ENCODE data around the gene TEX14. TPM values are rescaled to one million over a fixed set of nuclear protein-coding genes. Genes with fewer than 3 reads are reported as not detected.
"Not testable (repeated sequence)": the region's sequence is repeated elsewhere in the genome, so short reads cannot be mapped to it uniquely, and the experiment has no call there.

TEX14 gene
- polyA plus RNA-seq, 4 donors: 0.03 to 0.41 TPM; not detected in 2

GRCh38 chr17:58694302-58694701 lies 2.5 kb upstream of the TEX14 start:
- H3K4me3 ChIP-seq (ENCODE audit: low read depth in 1 of 3, low read length in 3 of 3): no peak overlapping the region

GRCh38 chr17:58693751-58694150 lies 1.9 kb upstream of the TEX14 start:
- no peak for FAIRE-seq
- DNase-seq: no peak

More at GRCh38 chr17:58694302-58694701, 2.5 kb upstream of the TEX14 start:
- H3K36me3 ChIP-seq (ENCODE audit: control insufficient read depth in 3 of 3, insufficient read depth in 2 of 3, low read depth in 1 of 3, low read length in 3 of 3): peaks cover 0 to 7% (median 0%) of the 10 kb centered on the region in 3 donors
- H3K4me1 ChIP-seq (ENCODE audit: control insufficient read depth in 3 of 3, insufficient read depth in 2 of 3, low read depth in 1 of 3, low read length in 2 of 3): peaks cover 0 to 7% (median 3%) of the 10 kb centered on the region in 3 donors
- 95 to 98% (median 95%) methylated on average over 7 to 8 of the region's 8 CpGs for WGBS, 3 donors
- no peak overlapping the region for H3K27ac ChIP-seq (ENCODE audit: low read depth in 1 of 3, low read length in 2 of 3)
- no peaks in the 10 kb centered on the region for H3K27me3 ChIP-seq (ENCODE audit: control insufficient read depth in 3 of 3, insufficient read depth in 3 of 3, low read length in 3 of 3)
- FAIRE-seq (no peak), DNase-seq (no peak)
- H3K9me3 ChIP-seq (ENCODE audit: control insufficient read depth in 2 of 2, insufficient read depth in 1 of 2, low read depth in 1 of 2, low read length in 1 of 2): peaks cover 0 to 6% of the 10 kb centered on the region in 2 donors

GRCh38 chr17:58693208-58693607 lies 1.4 kb upstream of the TEX14 start:
- peaks cover 0 to 6% of the 10 kb centered on the region in 2 donors for H3K9me3 ChIP-seq (ENCODE audit: control insufficient read depth in 2 of 2, insufficient read depth in 1 of 2, low read depth in 1 of 2, low read length in 1 of 2)
- peak overlapping the region in 2 of 3 donors; percentile 65 to 81 for H3K4me3 ChIP-seq (ENCODE audit: low read depth in 1 of 3, low read length in 3 of 3)
- DNase-seq (no peak), FAIRE-seq (no peak)
- H3K4me1 ChIP-seq (ENCODE audit: control insufficient read depth in 3 of 3, insufficient read depth in 2 of 3, low read depth in 1 of 3, low read length in 2 of 3): peaks cover 0 to 7% (median 3%) of the 10 kb centered on the region in 3 donors
- WGBS, 3 donors: 68 to 76% (median 74%) methylated on average over 8 of the region's 8 CpGs
- H3K27me3 ChIP-seq (ENCODE audit: control insufficient read depth in 3 of 3, insufficient read depth in 3 of 3, low read length in 3 of 3): no peaks in the 10 kb centered on the region
- no peak overlapping the region for H3K27ac ChIP-seq (ENCODE audit: low read depth in 1 of 3, low read length in 2 of 3)
- H3K36me3 ChIP-seq (ENCODE audit: control insufficient read depth in 3 of 3, insufficient read depth in 2 of 3, low read depth in 1 of 3, low read length in 3 of 3): peaks cover 0 to 3% (median 0%) of the 10 kb centered on the region in 3 donors

More at GRCh38 chr17:58693751-58694150, 1.9 kb upstream of the TEX14 start:
- H3K4me1 ChIP-seq (ENCODE audit: control insufficient read depth in 3 of 3, insufficient read depth in 2 of 3, low read depth in 1 of 3, low read length in 2 of 3): peaks cover 0 to 7% (median 3%) of the 10 kb centered on the region in 3 donors
- 76 to 83% (median 83%) methylated on average over 2 of the region's 2 CpGs for WGBS, 3 donors
- peaks cover 0 to 7% (median 0%) of the 10 kb centered on the region in 3 donors for H3K36me3 ChIP-seq (ENCODE audit: control insufficient read depth in 3 of 3, insufficient read depth in 2 of 3, low read depth in 1 of 3, low read length in 3 of 3)
- H3K27ac ChIP-seq (ENCODE audit: low read depth in 1 of 3, low read length in 2 of 3): no peak overlapping the region
- no peak overlapping the region for H3K4me3 ChIP-seq (ENCODE audit: low read depth in 1 of 3, low read length in 3 of 3)
- H3K9me3 ChIP-seq (ENCODE audit: control insufficient read depth in 2 of 2, insufficient read depth in 1 of 2, low read depth in 1 of 2, low read length in 1 of 2): peaks cover 0 to 6% of the 10 kb centered on the region in 2 donors
- H3K27me3 ChIP-seq (ENCODE audit: control insufficient read depth in 3 of 3, insufficient read depth in 3 of 3, low read length in 3 of 3): no peaks in the 10 kb centered on the region

GRCh38 chr17:58692239-58693055 lies 602 bp upstream of the TEX14 start, which contains the start of gene RAD51C:
Gene RAD51C, plus strand, starts transcription at chr17:58692602. Its CDS starts 42 bp downstream, at chr17:58692644.
- peaks cover 0 to 6% of the 10 kb centered on the region in 2 donors for H3K9me3 ChIP-seq (ENCODE audit: control insufficient read depth in 2 of 2, insufficient read depth in 1 of 2, low read depth in 1 of 2, low read length in 1 of 2)
- peaks cover 0 to 2% (median 0%) of the 10 kb centered on the region in 3 donors for H3K27me3 ChIP-seq (ENCODE audit: control insufficient read depth in 3 of 3, insufficient read depth in 3 of 3, low read length in 3 of 3)
- peak; percentile 88 to 93 for DNase-seq
- FAIRE-seq: no peak
- H3K27ac ChIP-seq (ENCODE audit: low read depth in 1 of 3, low read length in 2 of 3): peak within 1 kb of the TSS in 2 of 3 donors; percentile 87 to 88
- H3K4me3 ChIP-seq (ENCODE audit: low read depth in 1 of 3, low read length in 3 of 3): peak within 1 kb of the TSS; percentile 65 to 81 (median 81)
- H3K4me1 ChIP-seq (ENCODE audit: control insufficient read depth in 3 of 3, insufficient read depth in 2 of 3, low read depth in 1 of 3, low read length in 2 of 3): peaks cover 0 to 7% (median 3%) of the 10 kb centered on the region in 3 donors
- H3K36me3 ChIP-seq (ENCODE audit: control insufficient read depth in 3 of 3, insufficient read depth in 2 of 3, low read depth in 1 of 3, low read length in 3 of 3): peaks cover 0 to 3% (median 0%) of the 10 kb centered on the region in 3 donors
- 12 to 15% (median 14%) methylated on average over 49 to 50 of the region's 50 CpGs for WGBS, 3 donors

GRCh38 chr17:58690033-58690432 lies 1.8 kb downstream of the TEX14 start:
- DNase-seq, FAIRE-seq: not testable (repeated sequence)

GRCh38 chr17:58688521-58688920 lies 3.3 kb downstream of the TEX14 start:
- DNase-seq: no peak
- peaks cover 0 to 6% of the 10 kb centered on the region in 2 donors for H3K9me3 ChIP-seq (ENCODE audit: control insufficient read depth in 2 of 2, insufficient read depth in 1 of 2, low read depth in 1 of 2, low read length in 1 of 2)
- peaks cover 0 to 7% (median 3%) of the 10 kb centered on the region in 3 donors for H3K4me1 ChIP-seq (ENCODE audit: control insufficient read depth in 3 of 3, insufficient read depth in 2 of 3, low read depth in 1 of 3, low read length in 2 of 3)
- no peak overlapping the region for H3K4me3 ChIP-seq (ENCODE audit: low read depth in 1 of 3, low read length in 3 of 3)
- 93 to 96% (median 94%) methylated on average over 2 of the region's 2 CpGs for WGBS, 3 donors
- H3K27ac ChIP-seq (ENCODE audit: low read depth in 1 of 3, low read length in 2 of 3): no peak overlapping the region
- no peaks in the 10 kb centered on the region for H3K36me3 ChIP-seq (ENCODE audit: control insufficient read depth in 3 of 3, insufficient read depth in 2 of 3, low read depth in 1 of 3, low read length in 3 of 3)
- no peak for FAIRE-seq
- peaks cover 0 to 2% (median 0%) of the 10 kb centered on the region in 3 donors for H3K27me3 ChIP-seq (ENCODE audit: control insufficient read depth in 3 of 3, insufficient read depth in 3 of 3, low read length in 3 of 3)

More at GRCh38 chr17:58690033-58690432, 1.8 kb downstream of the TEX14 start:
- 93 to 94% (median 94%) methylated on average over 7 of the region's 7 CpGs for WGBS, 3 donors
- not testable (repeated sequence) for H3K27ac ChIP-seq (ENCODE audit: low read depth in 1 of 3, low read length in 2 of 3); H3K9me3 ChIP-seq (ENCODE audit: control insufficient read depth in 2 of 2, insufficient read depth in 1 of 2, low read depth in 1 of 2, low read length in 1 of 2); H3K4me1 ChIP-seq (ENCODE audit: control insufficient read depth in 3 of 3, insufficient read depth in 2 of 3, low read depth in 1 of 3, low read length in 2 of 3); H3K36me3 ChIP-seq (ENCODE audit: control insufficient read depth in 3 of 3, insufficient read depth in 2 of 3, low read depth in 1 of 3, low read length in 3 of 3); H3K4me3 ChIP-seq (ENCODE audit: low read depth in 1 of 3, low read length in 3 of 3); H3K27me3 ChIP-seq (ENCODE audit: control insufficient read depth in 3 of 3, insufficient read depth in 3 of 3, low read length in 3 of 3)

GRCh38 chr17:58686980-58687379 lies 4.9 kb downstream of the TEX14 start:
- 65 to 71% (median 68%) methylated on average over 4 of the region's 4 CpGs for WGBS, 3 donors
- no peak overlapping the region for H3K4me3 ChIP-seq (ENCODE audit: low read depth in 1 of 3, low read length in 3 of 3)
- DNase-seq (no peak), FAIRE-seq (no peak)
- peaks cover 0 to 4% of the 10 kb centered on the region in 2 donors for H3K9me3 ChIP-seq (ENCODE audit: control insufficient read depth in 2 of 2, insufficient read depth in 1 of 2, low read depth in 1 of 2, low read length in 1 of 2)
- peaks cover 0 to 2% (median 0%) of the 10 kb centered on the region in 3 donors for H3K27me3 ChIP-seq (ENCODE audit: control insufficient read depth in 3 of 3, insufficient read depth in 3 of 3, low read length in 3 of 3)
- no peak overlapping the region for H3K27ac ChIP-seq (ENCODE audit: low read depth in 1 of 3, low read length in 2 of 3)
- H3K4me1 ChIP-seq (ENCODE audit: control insufficient read depth in 3 of 3, insufficient read depth in 2 of 3, low read depth in 1 of 3, low read length in 2 of 3): peaks cover 0 to under 1% (median 0%) of the 10 kb centered on the region in 3 donors
- no peaks in the 10 kb centered on the region for H3K36me3 ChIP-seq (ENCODE audit: control insufficient read depth in 3 of 3, insufficient read depth in 2 of 3, low read depth in 1 of 3, low read length in 3 of 3)

GRCh38 chr17:58684462-58684861 lies 7.4 kb downstream of the TEX14 start:
- not testable (repeated sequence) for H3K4me3 ChIP-seq (ENCODE audit: low read depth in 1 of 3, low read length in 3 of 3); FAIRE-seq; H3K9me3 ChIP-seq (ENCODE audit: control insufficient read depth in 2 of 2, insufficient read depth in 1 of 2, low read depth in 1 of 2, low read length in 1 of 2); DNase-seq; H3K27me3 ChIP-seq (ENCODE audit: control insufficient read depth in 3 of 3, insufficient read depth in 3 of 3, low read length in 3 of 3); H3K4me1 ChIP-seq (ENCODE audit: control insufficient read depth in 3 of 3, insufficient read depth in 2 of 3, low read depth in 1 of 3, low read length in 2 of 3); H3K36me3 ChIP-seq (ENCODE audit: control insufficient read depth in 3 of 3, insufficient read depth in 2 of 3, low read depth in 1 of 3, low read length in 3 of 3); H3K27ac ChIP-seq (ENCODE audit: low read depth in 1 of 3, low read length in 2 of 3)
- 87 to 92% (median 91%) methylated on average over 6 of the region's 6 CpGs for WGBS, 3 donors
